Spleen (tissue), 11 donors: ENCODE measurements around the gene ATP6V1B1. TPM values are rescaled to one million over a fixed set of nuclear protein-coding genes. Genes with fewer than 3 reads are reported as not detected.

ENCODE experiments used
- DNase-seq: peaks from one replicate; pipeline ENCODE4 v3.0.0-alpha.2; 2020
- H3K27ac ChIP-seq, 8 donors: fragments of 200-600 bp; sonication (generic) in 7 of 8; 1 replicate in 4 of 8; 2 replicates in 4 of 8; pipeline versions ENCODE4 v1.5.0 to v1.8.0; 2016 to 2021; ENCODE audit warnings: inconsistent platforms in 4 of 8, mild to moderate bottlenecking in 4 of 8, moderate library complexity in 1 of 8
- H3K27me3 ChIP-seq, 7 donors: fragments of 200-600 bp; sonication (generic) in 6 of 7; replicated peaks in 1 of 7; 1 replicate in 4 of 7; 2 replicates in 3 of 7; pipeline versions ENCODE4 v1.5.0 to v1.8.0; 2016 to 2021; ENCODE audit warnings: inconsistent platforms in 3 of 7, mild to moderate bottlenecking in 1 of 7
- H3K36me3 ChIP-seq, 6 donors: fragments of 200-600 bp; sonication (generic) in 5 of 6; 1 replicate in 4 of 6; 2 replicates in 2 of 6; pipeline versions ENCODE4 v1.5.0 to v1.8.0; 2016 to 2021; ENCODE audit warnings: inconsistent platforms in 2 of 6
- H3K4me1 ChIP-seq, 6 donors: fragments of 200-600 bp; sonication (generic) in 5 of 6; 1 replicate in 3 of 6; 2 replicates in 3 of 6; pipeline versions ENCODE4 v1.5.0 to v1.8.0; 2016 to 2021; ENCODE audit warnings: inconsistent platforms in 3 of 6
- H3K4me3 ChIP-seq, 8 donors: fragments of 200-600 bp; sonication (generic) in 7 of 8; 1 replicate in 4 of 8; 2 replicates in 4 of 8; pipeline versions ENCODE4 v1.5.0 to v1.8.0; 2016 to 2021; ENCODE audit warnings: inconsistent platforms in 4 of 8, mild to moderate bottlenecking in 4 of 8, moderate library complexity in 2 of 8
- H3K9me3 ChIP-seq, 8 donors: fragments of 200-600 bp; sonication (generic) in 7 of 8; 1 replicate in 4 of 8; 2 replicates in 4 of 8; pipeline versions ENCODE4 v1.5.0 to v1.8.0; 2016 to 2021; ENCODE audit warnings: inconsistent platforms in 4 of 8
- POLR2A ChIP-seq, 3 donors: fragments of 450-650 bp; IDR thresholded peaks; one replicate each; pipeline ENCODE4 v1.5.1; 2017; ENCODE audit warnings: antibody characterized with exemption in 3 of 3, mild to moderate bottlenecking in 1 of 3
- POLR2AphosphoS5 ChIP-seq, 3 donors: sonication (generic); formaldehyde crosslinking; IDR thresholded peaks; one replicate each; pipeline ENCODE4 v1.5.1; 2017; ENCODE audit warnings: antibody characterized with exemption in 3 of 3
- WGBS, 5 donors: extraction: QIAGEN DNeasy Blood & Tissue Kit in 3 of 5; methylation state at CpG; one replicate each; pipeline versions ENCODE4 v1.1.5 to v1.1.7; 2013 to 2018; 5-methylcytosine and 5-hydroxymethylcytosine counted together
- intact Hi-C: fragments of 100-400 bp; cut with DNase I; formaldehyde crosslinking; loops from one replicate; pipeline ENCODE4 v1.15.0; 2023; ENCODE audit warnings: low total_unique reads
- polyA plus RNA-seq, 3 donors: library from polyadenylated mRNA; stranded (reverse); fragments of 200-250 nt; gene quantifications; one replicate each; pipeline ENCODE4 v1.2.1, GENCODE V29; 2013
- total RNA-seq, 7 donors: library from RNA; depleted of rRNA in 3 of 7; stranded (reverse); fragments of >200 nt in 3 of 7; fragmentation: NEBNext Ultra II Directional in 4 of 7; extraction: Animal tissue kit (Norgen Biotek cat#: 25700) in 4 of 7; gene quantifications; one replicate each; pipeline versions ENCODE4 v1.1.0 to v1.2.1, GENCODE V29; 2016 to 2021
- TF ChIP-seq, protein P1 (sequence below), 11 experiments: fragments of 200-600 bp in 7 of 11; fragments of 450-650 bp in 4 of 11; sonication (generic) in 4 of 11; IDR thresholded peaks in 8 of 11; conservative IDR thresholded peaks in 3 of 11; 1 replicate in 7 of 11; 2 replicates in 4 of 11; pipeline versions ENCODE4 v1.4.0 to v1.8.0; 2016 to 2021; ENCODE audit warnings: antibody characterized with exemption in 11 of 11, inconsistent platforms in 4 of 11, mild to moderate bottlenecking in 1 of 11
- donor health status: healthy with polysubstance abuse.
- donor health status: DM: no; HTN: no; CAD: no; lungs with moderate emphysema.
- donor health status: DM: no; HTN: no; CAD: no.
- donor health status: Bipolar disorder and iron deficiency.
- donor health status: healthy.
- donor health status: DM: no; HTN: no; CAD: no.
- donor health status: DM: yes; HTN: yes; CAD: no.

Gene ATP6V1B1
- total and polyA plus RNA-seq, 10 donors, result 0.06 to 0.11 TPM; not detected in 8

DNA sequence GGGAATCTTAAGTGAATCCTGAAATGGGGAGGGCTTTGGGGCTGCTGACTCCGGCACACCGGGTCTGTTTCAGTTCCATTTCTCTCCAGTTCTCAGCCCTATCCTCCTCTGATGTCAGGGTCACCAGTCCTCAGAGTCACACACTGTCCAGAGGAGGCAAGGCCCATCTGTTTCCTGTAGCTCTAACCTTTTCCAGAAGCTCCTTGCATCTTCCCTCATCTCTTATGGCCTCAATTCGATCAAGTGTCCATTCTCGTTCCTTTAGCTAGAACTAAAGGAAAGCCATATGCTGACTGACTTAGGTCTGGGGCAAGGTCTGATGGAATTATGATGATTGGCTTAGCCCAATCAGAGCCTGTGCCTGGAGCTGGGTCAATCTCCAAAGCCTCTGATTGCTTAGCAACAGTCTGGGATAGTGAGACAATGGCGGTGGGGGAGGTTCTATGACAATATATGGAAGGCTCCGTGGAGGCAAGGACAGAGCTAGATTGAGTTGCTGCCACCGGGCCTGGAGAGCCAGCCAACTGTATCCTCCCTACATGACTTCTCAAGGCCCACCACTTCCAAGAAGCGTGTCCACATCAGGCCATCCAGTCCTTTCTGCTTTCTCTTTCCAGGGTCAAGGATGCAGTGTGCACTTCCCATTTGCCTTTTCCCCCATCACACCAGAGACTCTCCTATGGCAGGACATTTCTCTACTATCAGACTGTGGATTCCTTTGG lies 48.0 kb downstream of the ATP6V1B1 start:
- Histone ChIP-seq H3K27ac (no peak overlapping the region), H3K36me3 (peaks cover 0 to 42% (median 26%) of the 10 kb centered on the region in 6 donors), H3K27me3 (peaks cover 0 to 4% (median 0%) of the 10 kb centered on the region in 7 donors), H3K9me3 (no peaks in the 10 kb centered on the region), H3K4me1 (peaks cover 4 to 26% (median 15%) of the 10 kb centered on the region in 6 donors), H3K4me3 (no peak overlapping the region)
- TF ChIP-seq POLR2A (IDR thresholded peaks at IDR 0.05), result no peak
- TF ChIP-seq, protein P1, sequence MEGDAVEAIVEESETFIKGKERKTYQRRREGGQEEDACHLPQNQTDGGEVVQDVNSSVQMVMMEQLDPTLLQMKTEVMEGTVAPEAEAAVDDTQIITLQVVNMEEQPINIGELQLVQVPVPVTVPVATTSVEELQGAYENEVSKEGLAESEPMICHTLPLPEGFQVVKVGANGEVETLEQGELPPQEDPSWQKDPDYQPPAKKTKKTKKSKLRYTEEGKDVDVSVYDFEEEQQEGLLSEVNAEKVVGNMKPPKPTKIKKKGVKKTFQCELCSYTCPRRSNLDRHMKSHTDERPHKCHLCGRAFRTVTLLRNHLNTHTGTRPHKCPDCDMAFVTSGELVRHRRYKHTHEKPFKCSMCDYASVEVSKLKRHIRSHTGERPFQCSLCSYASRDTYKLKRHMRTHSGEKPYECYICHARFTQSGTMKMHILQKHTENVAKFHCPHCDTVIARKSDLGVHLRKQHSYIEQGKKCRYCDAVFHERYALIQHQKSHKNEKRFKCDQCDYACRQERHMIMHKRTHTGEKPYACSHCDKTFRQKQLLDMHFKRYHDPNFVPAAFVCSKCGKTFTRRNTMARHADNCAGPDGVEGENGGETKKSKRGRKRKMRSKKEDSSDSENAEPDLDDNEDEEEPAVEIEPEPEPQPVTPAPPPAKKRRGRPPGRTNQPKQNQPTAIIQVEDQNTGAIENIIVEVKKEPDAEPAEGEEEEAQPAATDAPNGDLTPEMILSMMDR (IDR thresholded peaks at IDR 0.05 in 8 of 11, conservative IDR thresholded peaks at IDR 0.05 in 3 of 11), result no peak
- intact Hi-C loops, result no loop called here
- no peak for DNase-seq
- 78 to 88% (median 82%) methylated on average over 8 of the region's 8 CpGs for WGBS, 5 donors

DNA sequence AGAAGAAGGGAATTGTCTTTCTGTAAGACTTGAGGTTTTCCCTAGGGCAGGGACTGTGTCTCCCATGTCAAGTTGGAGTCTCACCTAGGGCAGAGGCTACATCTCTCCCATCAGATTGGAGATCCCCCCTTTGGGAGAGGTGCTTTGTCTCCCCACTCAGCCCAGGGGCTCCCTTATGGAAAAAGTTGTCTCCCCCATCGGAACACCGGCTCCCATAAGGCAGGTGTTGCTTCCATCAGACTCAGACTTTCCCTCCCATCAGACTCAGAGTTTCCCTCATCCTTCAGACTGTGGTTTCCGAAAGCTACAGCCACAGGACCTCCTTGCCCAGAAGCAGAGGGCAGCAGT lies 48.5 kb downstream of the ATP6V1B1 start:
- Histone ChIP-seq H3K27me3 (no peaks in the 10 kb centered on the region), H3K9me3 (no peaks in the 10 kb centered on the region), H3K4me1 (peaks cover 4 to 21% (median 12%) of the 10 kb centered on the region in 6 donors), H3K36me3 (peaks cover 0 to 47% (median 32%) of the 10 kb centered on the region in 6 donors), H3K4me3 (no peak overlapping the region), H3K27ac (no peak overlapping the region)
- TF ChIP-seq POLR2A (IDR thresholded peaks at IDR 0.05), result no peak
- intact Hi-C loops, result no loop called here
- DNase-seq, result no peak
- WGBS, 5 donors, result 47 to 80% (median 74%) methylated on average over 3 of the region's 3 CpGs

DNA sequence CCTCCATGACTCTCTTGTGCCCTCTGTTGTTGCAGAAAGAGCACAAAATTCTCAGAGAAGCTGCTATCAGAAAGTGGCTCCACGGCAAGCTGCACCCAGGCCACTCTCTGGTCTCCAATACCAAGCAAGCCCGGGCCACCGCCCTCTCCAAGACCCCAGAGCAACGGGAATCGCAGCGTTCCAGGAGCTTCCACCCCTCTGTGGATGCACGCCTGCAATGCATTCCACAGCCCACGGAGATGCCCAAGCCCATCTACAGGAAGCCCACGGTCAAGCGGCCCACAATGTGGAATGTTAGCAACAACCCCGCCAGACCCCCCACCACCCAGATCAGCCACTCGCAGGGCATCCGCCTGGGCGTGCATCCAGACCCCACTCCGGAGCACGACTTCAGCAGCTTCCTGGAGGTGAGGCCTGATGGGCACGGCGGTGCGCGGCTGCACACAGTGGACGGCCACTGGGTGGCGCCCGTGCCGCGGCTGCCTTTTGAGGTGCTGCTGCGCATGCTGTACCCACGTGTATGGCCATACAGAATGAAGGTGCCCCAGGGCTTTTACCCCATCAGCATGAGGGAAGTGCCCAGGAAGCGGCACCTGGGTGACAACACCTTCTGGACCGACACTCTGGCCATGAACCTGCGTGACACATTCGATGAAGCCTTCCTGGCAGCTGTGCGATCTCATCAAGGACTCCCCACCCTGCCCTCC lies 49.0 kb downstream of the ATP6V1B1 start:
- Histone ChIP-seq H3K4me3 (peak overlapping the region in 2 of 8 donors; percentile 10 to 43), H3K4me1 (peaks cover 4 to 20% (median 12%) of the 10 kb centered on the region in 6 donors), H3K27ac (no peak overlapping the region), H3K9me3 (no peaks in the 10 kb centered on the region), H3K36me3 (peaks cover 0 to 52% (median 37%) of the 10 kb centered on the region in 6 donors), H3K27me3 (no peaks in the 10 kb centered on the region)
- DNase-seq, result peak; percentile 95
- TF ChIP-seq, protein P1 (IDR thresholded peaks at IDR 0.05 in 8 of 11, conservative IDR thresholded peaks at IDR 0.05 in 3 of 11), result peak; percentile 57 to 96 (median 87)
- peak; percentile 42 to 82 (median 59) for TF ChIP-seq POLR2AphosphoS5 (IDR thresholded peaks at IDR 0.05)
- TF ChIP-seq POLR2A (IDR thresholded peaks at IDR 0.05), result no peak
- intact Hi-C loops, result no loop called here
- WGBS, 5 donors, result 18 to 26% (median 22%) methylated on average over 25 to 32 of the region's 32 CpGs

DNA sequence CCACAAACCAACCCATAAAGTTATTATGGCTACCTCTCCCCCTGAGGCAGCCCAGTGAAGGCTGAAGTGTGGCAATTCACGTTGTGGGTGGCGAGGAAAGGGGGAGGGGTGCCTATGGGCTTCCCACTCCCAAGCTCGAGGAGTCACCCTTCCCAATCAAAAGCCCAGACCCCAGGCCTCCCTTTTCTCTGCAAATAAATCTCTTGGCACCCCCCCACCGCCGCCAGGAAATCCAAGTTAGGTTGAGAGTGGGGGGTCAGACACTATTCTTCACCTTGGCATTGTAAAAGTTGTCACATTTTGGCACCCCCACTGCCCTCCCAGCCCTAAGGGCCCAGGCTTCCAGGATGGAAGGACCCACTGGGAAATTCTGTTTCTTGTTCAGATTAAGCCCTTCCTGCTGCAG lies 49.6 kb downstream of the ATP6V1B1 start:
- H3K4me1 ChIP-seq, result peaks cover 4 to 20% (median 12%) of the 10 kb centered on the region in 6 donors
- no peaks in the 10 kb centered on the region for H3K27me3 ChIP-seq
- no peaks in the 10 kb centered on the region for H3K9me3 ChIP-seq
- no peak overlapping the region for H3K4me3 ChIP-seq
- TF ChIP-seq, protein P1 (IDR thresholded peaks at IDR 0.05 in 8 of 11, conservative IDR thresholded peaks at IDR 0.05 in 3 of 11), result no peak
- TF ChIP-seq POLR2AphosphoS5 (IDR thresholded peaks at IDR 0.05) (no peak), POLR2A (IDR thresholded peaks at IDR 0.05) (no peak)
- intact Hi-C loops, result no loop called here
- no peak overlapping the region for H3K27ac ChIP-seq
- peak; percentile 63 for DNase-seq
- 66 to 89% (median 69%) methylated on average over 4 to 5 of the region's 5 CpGs for WGBS, 5 donors
- peaks cover 0 to 58% (median 41%) of the 10 kb centered on the region in 6 donors for H3K36me3 ChIP-seq
